Measurements from ENCODE around the gene CEP57L1. TPM values are rescaled to one million over a fixed set of nuclear protein-coding genes. Genes with fewer than 3 reads are reported as not detected.

Gene CEP57L1
- total and polyA plus RNA-seq, 2 donors (not counting 1 experiment from before 2014, with no cell fraction given): 18.6 to 36.0 TPM

DNA sequence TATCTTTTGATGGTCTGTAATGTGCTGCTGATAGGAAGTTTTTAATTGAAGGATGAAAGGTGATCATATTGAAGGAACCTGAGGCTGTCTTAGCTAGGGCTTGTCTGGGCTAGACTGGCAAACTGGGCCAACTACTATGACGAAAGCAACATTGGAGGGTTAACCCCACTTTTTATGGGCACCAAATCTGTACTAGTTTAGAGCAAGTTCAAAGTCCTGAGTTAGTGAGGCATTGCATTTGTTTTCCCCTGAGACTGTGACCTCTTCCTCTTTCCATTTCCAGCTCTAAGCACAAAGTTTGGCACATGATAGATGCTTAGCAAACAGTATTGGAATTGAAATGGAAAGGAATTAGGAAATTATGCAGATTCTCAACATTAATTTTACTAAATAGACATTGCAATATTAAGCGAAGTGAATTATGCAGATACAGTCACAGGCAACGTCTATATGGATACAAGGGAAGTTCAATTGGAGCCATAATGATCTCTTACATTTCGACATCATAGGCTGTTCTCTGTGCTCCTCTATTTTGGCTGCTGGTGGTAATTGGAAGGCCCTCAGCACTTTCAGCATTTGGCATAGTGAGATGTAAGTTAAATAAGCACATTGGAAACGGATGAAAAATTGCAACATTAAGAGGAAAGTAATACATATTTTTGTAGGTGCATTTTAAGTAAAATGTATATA lies 22.2 kb downstream of the CEP57L1 start:
- H3K4me3 ChIP-seq (replicated peaks in 1 of 4; ENCODE audit: control extremely low read depth in 1 of 4, insufficient read depth in 1 of 4, low read depth in 3 of 4, low read length in 4 of 4): no peak overlapping the region
- TF ChIP-seq EZH2 (IDR thresholded peaks at IDR 0.05; ENCODE audit: low read length, missing control alignments): no peak
- no peak for TF ChIP-seq CTCF (conservative IDR thresholded peaks at IDR 0.05 in 1 of 2, IDR thresholded peaks at IDR 0.05 in 1 of 2; ENCODE audit: low read depth in 1 of 2, low read length in 2 of 2)
- no peaks in the 10 kb centered on the region for H3K9me3 ChIP-seq (ENCODE audit: control insufficient read depth, insufficient read depth, low read depth, low read length)
- no peaks in the 10 kb centered on the region for H3K36me3 ChIP-seq (ENCODE audit: control insufficient read depth, insufficient read depth, low read length)
- peaks cover 1% of the 10 kb centered on the region for H4K20me1 ChIP-seq (ENCODE audit: control insufficient read depth, extremely low read depth, insufficient read depth, low read length)
- no peak overlapping the region for H3K4me2 ChIP-seq (ENCODE audit: extremely low read depth, insufficient read depth, low read length)
- peaks cover 20% of the 10 kb centered on the region for H3K79me2 ChIP-seq (ENCODE audit: control insufficient read depth, insufficient read depth, low read length)
- no peak overlapping the region for H3K9ac ChIP-seq (ENCODE audit: insufficient read depth, low read length)
- H3K27me3 ChIP-seq (ENCODE audit: control insufficient read depth, insufficient read depth, low read length): no peaks in the 10 kb centered on the region
- no peak overlapping the region for H3K27ac ChIP-seq (ENCODE audit: insufficient read depth, low read length)
- no peak for DNase-seq (ENCODE audit: low read depth in 2 of 2)
- H2AFZ ChIP-seq (ENCODE audit: low read length): no peak overlapping the region
- H3K4me1 ChIP-seq (ENCODE audit: control insufficient read depth, extremely low read depth, insufficient read depth, low read length): peaks cover 3% of the 10 kb centered on the region

- H3K79me2 ChIP-seq (ENCODE audit: control insufficient read depth, insufficient read depth, low read length): peaks cover 19% of the 10 kb centered on the region
These were observed 23.0 kb downstream of the CEP57L1 start for GRCh38 chr6:109118337-109118736.

GRCh38 chr6:109118871-109119354 lies 23.6 kb downstream of the CEP57L1 start:
- Histone ChIP-seq H3K4me3 (replicated peaks in 1 of 4; ENCODE audit: control extremely low read depth in 1 of 4, insufficient read depth in 1 of 4, low read depth in 3 of 4, low read length in 4 of 4) (no peak overlapping the region), H4K20me1 (ENCODE audit: control insufficient read depth, extremely low read depth, insufficient read depth, low read length) (peaks cover 1% of the 10 kb centered on the region), H3K4me1 (ENCODE audit: control insufficient read depth, extremely low read depth, insufficient read depth, low read length) (peaks cover 3% of the 10 kb centered on the region), H2AFZ (ENCODE audit: low read length) (no peak overlapping the region), H3K36me3 (ENCODE audit: control insufficient read depth, insufficient read depth, low read length) (no peaks in the 10 kb centered on the region), H3K9ac (ENCODE audit: insufficient read depth, low read length) (no peak overlapping the region), H3K4me2 (ENCODE audit: extremely low read depth, insufficient read depth, low read length) (no peak overlapping the region), H3K27ac (ENCODE audit: insufficient read depth, low read length) (no peak overlapping the region), H3K27me3 (ENCODE audit: control insufficient read depth, insufficient read depth, low read length) (no peaks in the 10 kb centered on the region), H3K79me2 (ENCODE audit: control insufficient read depth, insufficient read depth, low read length) (peaks cover 18% of the 10 kb centered on the region), H3K9me3 (ENCODE audit: control insufficient read depth, insufficient read depth, low read depth, low read length) (no peaks in the 10 kb centered on the region)
- DNase-seq (ENCODE audit: low read depth in 2 of 2): no peak
- TF ChIP-seq CTCF (conservative IDR thresholded peaks at IDR 0.05 in 1 of 2, IDR thresholded peaks at IDR 0.05 in 1 of 2; ENCODE audit: low read depth in 1 of 2, low read length in 2 of 2) (no peak), EZH2 (IDR thresholded peaks at IDR 0.05; ENCODE audit: low read length, missing control alignments) (no peak)

More at GRCh38 chr6:109118337-109118736, 23.0 kb downstream of the CEP57L1 start:
- Histone ChIP-seq H3K4me3 (replicated peaks in 1 of 4; ENCODE audit: control extremely low read depth in 1 of 4, insufficient read depth in 1 of 4, low read depth in 3 of 4, low read length in 4 of 4) (no peak overlapping the region), H3K4me2 (ENCODE audit: extremely low read depth, insufficient read depth, low read length) (no peak overlapping the region), H3K27ac (ENCODE audit: insufficient read depth, low read length) (no peak overlapping the region), H3K4me1 (ENCODE audit: control insufficient read depth, extremely low read depth, insufficient read depth, low read length) (peaks cover 3% of the 10 kb centered on the region), H4K20me1 (ENCODE audit: control insufficient read depth, extremely low read depth, insufficient read depth, low read length) (peaks cover 1% of the 10 kb centered on the region), H3K9ac (ENCODE audit: insufficient read depth, low read length) (no peak overlapping the region), H3K36me3 (ENCODE audit: control insufficient read depth, insufficient read depth, low read length) (no peaks in the 10 kb centered on the region), H2AFZ (ENCODE audit: low read length) (no peak overlapping the region), H3K9me3 (ENCODE audit: control insufficient read depth, insufficient read depth, low read depth, low read length) (no peaks in the 10 kb centered on the region), H3K27me3 (ENCODE audit: control insufficient read depth, insufficient read depth, low read length) (no peaks in the 10 kb centered on the region)
- no peak for DNase-seq (ENCODE audit: low read depth in 2 of 2)
- no peak for TF ChIP-seq EZH2 (IDR thresholded peaks at IDR 0.05; ENCODE audit: low read length, missing control alignments)
- TF ChIP-seq CTCF (conservative IDR thresholded peaks at IDR 0.05 in 1 of 2, IDR thresholded peaks at IDR 0.05 in 1 of 2; ENCODE audit: low read depth in 1 of 2, low read length in 2 of 2): no peak

All from fibroblast of lung (primary cell).